ENCODE data around the gene MAPKAPK3. TPM values are rescaled to one million over a fixed set of nuclear protein-coding genes. Genes with fewer than 3 reads are reported as not detected.

Gene MAPKAPK3
- total RNA-seq, 1 donor from 2014 or later, result 38.1 TPM

DNA sequence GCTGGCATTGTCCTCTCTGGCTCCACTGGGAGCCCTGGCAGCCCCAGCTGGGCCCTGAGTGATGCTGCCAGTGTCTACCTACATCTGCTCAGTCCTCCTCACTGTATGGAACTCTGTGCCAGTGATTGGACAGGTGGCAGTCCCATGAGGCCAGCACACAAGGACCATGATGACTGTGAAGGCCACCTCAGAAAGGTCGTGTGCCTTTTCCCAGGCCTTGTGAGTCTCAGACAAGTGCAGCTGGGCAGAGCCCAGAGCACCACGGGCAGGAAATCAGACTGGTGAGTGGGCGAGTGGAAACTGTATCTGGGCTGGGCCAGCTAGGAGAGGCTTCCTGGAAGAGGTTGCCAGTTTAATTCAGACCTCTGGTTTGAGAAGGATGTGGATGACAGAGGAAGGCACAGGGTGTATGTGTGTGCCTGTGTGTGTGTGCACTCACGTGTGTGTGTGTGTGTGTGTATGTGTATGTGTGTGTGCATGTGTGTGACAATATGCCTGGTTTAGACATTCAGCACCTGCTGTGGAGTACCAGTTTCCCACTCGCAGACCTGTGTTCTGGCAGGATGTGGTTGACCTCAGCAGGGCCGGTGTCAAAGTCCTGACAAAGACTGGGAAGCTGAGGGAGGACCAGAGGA is 7.0 kb downstream of the MAPKAPK3 start:
- no peaks in the 10 kb centered on the region for H3K27me3 ChIP-seq
- H3K4me3 ChIP-seq, result no peak overlapping the region
- intact Hi-C loops (cut with DNase I), result no loop called here
- no peak for DNase-seq (ENCODE audit: extremely low spot score in 2 of 2)
- H3K27ac ChIP-seq, result peak overlapping the region; percentile 7
- TF ChIP-seq POLR2AphosphoS5 (IDR thresholded peaks at IDR 0.05; ENCODE audit: insufficient read depth in 1 of 2, low read depth in 1 of 2) (no peak), POLR2A (IDR thresholded peaks at IDR 0.05) (no peak)
- TF ChIP-seq, protein P1, sequence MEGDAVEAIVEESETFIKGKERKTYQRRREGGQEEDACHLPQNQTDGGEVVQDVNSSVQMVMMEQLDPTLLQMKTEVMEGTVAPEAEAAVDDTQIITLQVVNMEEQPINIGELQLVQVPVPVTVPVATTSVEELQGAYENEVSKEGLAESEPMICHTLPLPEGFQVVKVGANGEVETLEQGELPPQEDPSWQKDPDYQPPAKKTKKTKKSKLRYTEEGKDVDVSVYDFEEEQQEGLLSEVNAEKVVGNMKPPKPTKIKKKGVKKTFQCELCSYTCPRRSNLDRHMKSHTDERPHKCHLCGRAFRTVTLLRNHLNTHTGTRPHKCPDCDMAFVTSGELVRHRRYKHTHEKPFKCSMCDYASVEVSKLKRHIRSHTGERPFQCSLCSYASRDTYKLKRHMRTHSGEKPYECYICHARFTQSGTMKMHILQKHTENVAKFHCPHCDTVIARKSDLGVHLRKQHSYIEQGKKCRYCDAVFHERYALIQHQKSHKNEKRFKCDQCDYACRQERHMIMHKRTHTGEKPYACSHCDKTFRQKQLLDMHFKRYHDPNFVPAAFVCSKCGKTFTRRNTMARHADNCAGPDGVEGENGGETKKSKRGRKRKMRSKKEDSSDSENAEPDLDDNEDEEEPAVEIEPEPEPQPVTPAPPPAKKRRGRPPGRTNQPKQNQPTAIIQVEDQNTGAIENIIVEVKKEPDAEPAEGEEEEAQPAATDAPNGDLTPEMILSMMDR (IDR thresholded peaks at IDR 0.05), result no peak
- peaks cover 78% of the 10 kb centered on the region for H3K4me1 ChIP-seq
- H3K9me3 ChIP-seq, result no peaks in the 10 kb centered on the region
- H3K36me3 ChIP-seq, result no peaks in the 10 kb centered on the region

DNA sequence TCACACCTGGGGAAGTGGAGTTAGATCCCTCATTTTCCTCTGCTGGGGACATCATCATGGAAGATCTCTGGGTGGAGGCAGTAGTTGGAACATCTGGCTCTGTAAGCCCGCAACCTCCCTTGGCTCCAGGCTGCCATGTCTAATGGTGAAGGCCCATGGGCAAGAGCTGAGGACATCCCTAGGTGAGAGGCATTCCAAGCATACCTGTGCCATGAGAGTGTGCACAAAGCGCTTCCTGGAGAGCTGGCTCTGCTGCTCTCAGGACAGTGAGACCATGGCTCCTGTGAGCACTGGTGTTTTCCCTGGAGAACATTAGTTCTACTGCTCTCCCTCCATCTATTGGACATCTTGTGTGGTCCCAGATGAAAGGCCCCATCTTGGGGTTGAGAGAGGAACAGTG is 7.7 kb downstream of the MAPKAPK3 start:
- Histone ChIP-seq H3K4me3 (no peak overlapping the region), H3K36me3 (no peaks in the 10 kb centered on the region), H3K9me3 (no peaks in the 10 kb centered on the region), H3K27me3 (no peaks in the 10 kb centered on the region), H3K4me1 (peaks cover 72% of the 10 kb centered on the region), H3K27ac (no peak overlapping the region)
- no peak for DNase-seq (ENCODE audit: extremely low spot score in 2 of 2)
- TF ChIP-seq POLR2AphosphoS5 (IDR thresholded peaks at IDR 0.05; ENCODE audit: insufficient read depth in 1 of 2, low read depth in 1 of 2), result no peak
- TF ChIP-seq, protein P1 (IDR thresholded peaks at IDR 0.05), result no peak
- TF ChIP-seq POLR2A (IDR thresholded peaks at IDR 0.05), result no peak
- intact Hi-C loops (cut with DNase I), result no loop called here

DNA sequence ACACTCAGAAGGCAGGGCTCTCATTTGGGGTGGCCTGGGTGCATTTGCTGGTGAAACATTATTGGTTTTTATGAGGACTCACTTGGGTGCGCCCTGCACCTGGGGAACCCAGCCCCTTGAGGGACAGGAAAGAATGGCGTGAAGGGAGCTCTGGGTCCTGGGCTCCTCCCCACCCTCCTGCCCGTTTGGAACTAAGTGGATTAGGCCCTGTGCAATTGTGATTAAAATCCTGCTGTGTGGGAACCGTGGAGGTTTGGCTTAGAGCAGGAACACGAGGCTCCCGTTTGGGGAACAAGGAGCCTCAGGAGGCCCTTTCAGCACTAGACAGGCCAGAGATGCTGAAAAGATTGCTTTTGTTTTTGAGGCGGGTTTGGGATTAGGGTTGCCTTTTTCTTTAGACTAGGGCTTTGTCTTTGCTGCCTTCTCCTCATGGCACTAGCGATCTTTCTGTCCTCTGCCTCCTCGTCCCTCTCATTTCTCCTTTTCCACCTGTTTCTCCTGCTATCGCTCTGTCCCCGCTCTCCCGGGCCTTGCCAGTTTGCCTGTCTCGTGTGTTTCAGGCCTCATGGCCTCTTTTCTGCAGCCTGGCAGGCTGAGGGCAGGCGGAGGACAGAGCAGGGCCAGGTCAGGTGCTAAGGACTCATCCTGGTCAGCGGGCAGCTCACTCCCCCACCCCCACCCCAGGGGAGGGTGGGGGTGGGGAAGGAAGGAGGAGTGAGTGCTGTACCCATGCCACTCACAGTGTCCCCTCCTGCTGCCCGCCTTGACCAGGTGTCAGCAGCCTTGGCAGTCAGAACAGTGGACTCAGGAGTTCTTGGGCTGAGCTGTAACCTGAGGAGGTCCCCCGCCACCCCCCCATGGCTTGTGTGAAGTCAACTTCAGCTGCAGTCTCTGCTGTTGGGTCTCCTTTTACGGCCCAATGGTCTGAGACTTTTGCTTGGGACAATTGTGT is 8.6 kb downstream of the MAPKAPK3 start:
- intact Hi-C loops (cut with DNase I), result no loop called here
- no peak overlapping the region for H3K4me3 ChIP-seq
- DNase-seq (ENCODE audit: extremely low spot score in 2 of 2), result no peak
- H3K36me3 ChIP-seq, result no peaks in the 10 kb centered on the region
- no peaks in the 10 kb centered on the region for H3K9me3 ChIP-seq
- peaks cover 75% of the 10 kb centered on the region for H3K4me1 ChIP-seq
- H3K27me3 ChIP-seq, result no peaks in the 10 kb centered on the region
- TF ChIP-seq POLR2AphosphoS5 (IDR thresholded peaks at IDR 0.05; ENCODE audit: insufficient read depth in 1 of 2, low read depth in 1 of 2) (no peak), POLR2A (IDR thresholded peaks at IDR 0.05) (no peak)
- TF ChIP-seq, protein P1 (IDR thresholded peaks at IDR 0.05), result no peak
- no peak overlapping the region for H3K27ac ChIP-seq

DNA sequence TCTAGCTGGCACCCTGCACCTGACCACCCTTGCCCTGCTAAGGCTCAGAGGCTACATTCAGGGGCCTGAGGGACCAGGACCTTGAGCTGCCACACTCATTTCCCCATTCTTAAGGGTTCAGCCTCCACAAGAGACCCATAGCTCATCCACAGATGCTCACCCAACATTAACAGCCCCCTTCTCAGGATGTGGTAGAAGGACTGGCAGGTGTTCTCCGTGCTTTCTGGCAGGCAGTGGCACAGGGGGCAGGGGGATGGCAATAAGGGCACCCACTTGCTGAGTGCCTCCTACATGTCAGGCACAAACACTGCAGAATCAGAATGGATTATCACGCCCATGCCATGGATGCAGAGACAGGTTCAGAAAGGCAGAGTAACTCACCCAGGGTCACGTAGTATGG is 9.4 kb downstream of the MAPKAPK3 start:
- Histone ChIP-seq H3K27me3 (no peaks in the 10 kb centered on the region), H3K4me3 (no peak overlapping the region), H3K9me3 (no peaks in the 10 kb centered on the region), H3K27ac (no peak overlapping the region), H3K36me3 (no peaks in the 10 kb centered on the region), H3K4me1 (peaks cover 76% of the 10 kb centered on the region)
- intact Hi-C loops (cut with DNase I), result no loop called here
- TF ChIP-seq POLR2AphosphoS5 (IDR thresholded peaks at IDR 0.05; ENCODE audit: insufficient read depth in 1 of 2, low read depth in 1 of 2) (no peak), POLR2A (IDR thresholded peaks at IDR 0.05) (no peak)
- TF ChIP-seq, protein P1 (IDR thresholded peaks at IDR 0.05), result no peak
- no peak for DNase-seq (ENCODE audit: extremely low spot score in 2 of 2)

Data from vagina (tissue), 2 donors.